SK-N-MC (cell line): Measurements from ENCODE around the gene DAAM1.

ENCODE experiments used
- DNase-seq: peaks from one replicate; pipeline ENCODE4 v3.0.0-alpha.2; 2011; ENCODE audit warnings: low read depth, low spot score
- H3K27ac ChIP-seq: fragments of 200-600 bp; sonication (generic); 2 replicates; pipeline ENCODE4 v1.5.1; 2016; ENCODE audit warnings: mixed run types
- H3K36me3 ChIP-seq: fragments of 200-600 bp; sonication (generic); 2 replicates; pipeline ENCODE4 v1.6.1; 2017; ENCODE audit warnings: antibody characterized with exemption, low read length, mixed read lengths; ENCODE audit not compliant: insufficient read depth
- H3K4me3 ChIP-seq: fragments of 200-600 bp; sonication (generic); 2 replicates; pipeline ENCODE4 v1.5.1; 2016
- H3K9ac ChIP-seq: fragments of 200-600 bp; sonication (generic); 2 replicates; pipeline ENCODE4 v1.8.0; 2017; ENCODE audit warnings: mixed run types, mixed read lengths; ENCODE audit not compliant: insufficient read length
- H3K9me3 ChIP-seq: fragments of 200-600 bp; sonication (generic); 2 replicates; pipeline ENCODE4 v1.6.1; 2017; ENCODE audit warnings: low read depth, mild to moderate bottlenecking, antibody characterized with exemption, low read length, moderate library complexity, mixed read lengths
- EZH2 ChIP-seq: fragments of 200-600 bp; sonication (generic); IDR thresholded peaks from one replicate; pipeline ENCODE4 v1.6.1; 2017; ENCODE audit warnings: antibody characterized with exemption
- FOXP2 ChIP-seq: optimal IDR thresholded peaks from 2 replicates; pipeline ENCODE3; 2011; ENCODE audit warnings: mild to moderate bottlenecking, moderate library complexity; ENCODE audit not compliant: insufficient read depth; ENCODE audit errors: extremely low read length, control extremely low read depth
- POLR2AphosphoS5 ChIP-seq: IDR thresholded peaks from 2 replicates; pipeline ENCODE4 v1.6.1; 2012; ENCODE audit warnings: mild to moderate bottlenecking, low read depth, low read length, borderline replicate concordance

The DAAM1 gene

DNA sequence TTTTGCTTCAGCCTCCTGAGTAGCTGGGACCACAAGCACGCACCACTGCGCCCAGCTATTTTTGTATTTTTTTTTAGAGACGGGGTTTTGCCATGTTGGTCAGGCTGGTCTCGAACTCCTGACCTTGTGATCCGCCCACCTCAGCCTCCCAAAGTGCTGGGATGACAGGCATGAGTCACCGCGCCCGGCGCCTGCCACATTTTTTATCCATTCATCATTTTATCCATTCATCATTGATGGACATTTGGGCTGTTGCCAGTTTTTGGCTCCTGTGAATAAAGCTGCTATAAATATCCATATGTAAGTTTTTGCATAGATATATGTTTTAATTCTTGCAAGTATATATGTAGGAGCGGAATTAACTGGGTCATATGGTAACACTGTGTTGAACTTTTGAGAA lies 79.5 kb downstream of the DAAM1 start:
- Histone ChIP-seq H3K27ac (no peak overlapping the region), H3K9ac (no peak overlapping the region), H3K4me3 (no peak overlapping the region), H3K36me3 (no peaks in the 10 kb centered on the region), H3K9me3 (no peaks in the 10 kb centered on the region)
- TF ChIP-seq POLR2AphosphoS5, result no peak
- TF ChIP-seq EZH2, result no peak
- no peak for TF ChIP-seq FOXP2
- no peak for DNase-seq

DNA sequence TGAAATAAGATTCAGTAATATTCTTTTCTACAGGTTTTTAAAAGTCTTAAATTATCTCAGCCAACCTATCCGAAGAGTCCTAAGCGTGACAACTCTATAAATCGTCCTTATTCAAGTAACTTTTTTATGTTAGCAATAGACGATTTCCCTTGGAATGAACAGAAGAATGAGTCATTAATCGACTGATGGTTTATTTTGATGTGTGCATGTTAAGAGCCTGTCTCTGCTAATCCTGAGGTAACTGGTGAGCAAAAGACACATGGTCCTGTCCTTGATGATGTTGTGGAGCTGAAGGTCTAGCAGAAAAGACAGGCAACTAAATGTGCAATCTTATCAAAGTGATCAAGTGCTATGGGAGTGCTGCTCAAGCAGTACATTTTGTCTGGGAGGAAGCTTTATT lies 80.4 kb downstream of the DAAM1 start:
- no peak for TF ChIP-seq FOXP2
- no peak for TF ChIP-seq EZH2
- no peak for TF ChIP-seq POLR2AphosphoS5
- no peaks in the 10 kb centered on the region for H3K36me3 ChIP-seq
- H3K27ac ChIP-seq, result no peak overlapping the region
- H3K9me3 ChIP-seq, result no peaks in the 10 kb centered on the region
- DNase-seq, result no peak
- H3K9ac ChIP-seq, result no peak overlapping the region
- H3K4me3 ChIP-seq, result no peak overlapping the region

DNA sequence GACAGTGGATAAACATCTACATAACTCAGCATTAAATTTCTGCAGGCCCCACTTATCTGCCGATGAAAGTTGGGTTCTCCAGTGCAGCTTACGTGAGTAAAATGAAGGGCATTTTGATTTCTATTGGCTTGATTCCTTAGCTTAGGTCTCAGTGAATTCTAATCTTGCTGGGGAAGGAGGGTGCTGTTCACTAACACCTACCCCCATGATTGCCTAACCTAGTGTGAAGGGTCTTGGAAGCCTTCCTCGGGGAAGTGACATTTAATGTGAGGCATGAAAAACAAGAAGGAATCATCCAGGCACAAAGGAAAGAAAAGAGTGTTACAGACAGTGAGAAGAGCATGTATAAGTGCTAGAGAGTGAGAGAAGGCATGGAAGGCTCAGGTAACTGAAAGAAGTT lies 81.0 kb downstream of the DAAM1 start:
- Histone ChIP-seq H3K27ac (no peak overlapping the region), H3K4me3 (no peak overlapping the region), H3K9me3 (no peaks in the 10 kb centered on the region), H3K36me3 (no peaks in the 10 kb centered on the region), H3K9ac (no peak overlapping the region)
- TF ChIP-seq FOXP2 (no peak), POLR2AphosphoS5 (no peak), EZH2 (no peak)
- no peak for DNase-seq

DNA sequence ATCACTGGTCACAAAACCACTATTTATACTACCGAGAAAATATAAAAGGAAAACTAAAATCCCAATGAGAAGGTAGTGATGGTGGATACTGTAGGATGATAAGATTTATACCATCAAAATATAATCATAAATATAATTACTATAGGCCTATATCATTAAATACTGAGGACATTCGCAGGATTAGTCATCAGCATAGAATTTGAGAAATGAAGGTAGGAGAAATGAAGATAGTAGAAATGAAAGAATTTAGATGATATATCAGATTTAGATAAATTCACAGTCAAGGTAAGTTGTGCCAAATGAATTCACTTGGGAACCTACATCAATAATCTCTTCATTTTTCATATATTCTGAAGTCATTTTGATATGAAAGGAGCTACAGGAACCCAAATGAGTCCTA lies 82.8 kb downstream of the DAAM1 start:
- H3K36me3 ChIP-seq, result no peaks in the 10 kb centered on the region
- H3K27ac ChIP-seq, result no peak overlapping the region
- TF ChIP-seq FOXP2, result no peak
- no peak for TF ChIP-seq POLR2AphosphoS5
- no peak for TF ChIP-seq EZH2
- no peak for DNase-seq
- H3K9me3 ChIP-seq, result no peaks in the 10 kb centered on the region
- no peak overlapping the region for H3K4me3 ChIP-seq
- H3K9ac ChIP-seq, result no peak overlapping the region

DNA sequence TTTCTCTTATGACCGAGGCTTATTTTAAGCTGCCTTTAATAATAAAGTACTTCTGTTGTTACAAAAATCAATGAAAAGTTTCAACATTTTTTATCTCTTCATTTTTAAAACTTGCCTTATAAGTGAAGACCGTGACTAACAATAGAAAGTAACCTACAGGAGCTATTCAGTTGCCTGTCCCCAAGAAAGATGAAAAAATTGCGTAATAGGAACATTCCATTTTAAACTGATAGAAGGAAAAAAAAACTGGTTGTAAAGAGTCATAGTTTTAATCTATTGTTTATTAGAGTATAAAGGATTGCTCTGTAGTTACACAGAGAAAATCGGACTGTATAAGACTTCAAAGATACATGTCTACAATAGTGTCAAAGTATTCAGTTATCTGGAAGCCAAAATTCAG lies 83.3 kb downstream of the DAAM1 start:
- no peak overlapping the region for H3K9ac ChIP-seq
- TF ChIP-seq POLR2AphosphoS5, result no peak
- TF ChIP-seq EZH2, result no peak
- no peak for TF ChIP-seq FOXP2
- no peak overlapping the region for H3K27ac ChIP-seq
- no peaks in the 10 kb centered on the region for H3K36me3 ChIP-seq
- DNase-seq, result no peak
- no peak overlapping the region for H3K4me3 ChIP-seq
- H3K9me3 ChIP-seq, result no peaks in the 10 kb centered on the region

DNA sequence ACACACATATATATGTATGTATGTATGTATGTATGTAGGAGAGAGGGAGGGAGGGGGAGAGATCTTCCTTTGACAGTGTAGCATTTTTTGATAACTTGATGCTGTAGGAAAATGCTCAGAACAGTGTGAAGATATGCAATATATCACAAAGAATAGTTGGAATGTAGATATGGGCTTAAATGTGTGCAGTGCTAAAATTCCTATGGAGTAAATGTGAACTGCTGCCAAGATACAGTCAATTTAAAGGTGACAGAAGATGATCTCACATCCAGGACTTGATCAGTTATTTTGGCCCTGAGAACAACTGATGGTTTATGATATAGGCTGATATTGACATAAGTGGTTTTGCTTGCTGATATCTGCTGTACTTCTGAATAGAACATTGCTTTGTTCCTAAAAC lies 84.2 kb downstream of the DAAM1 start:
- H3K36me3 ChIP-seq, result no peaks in the 10 kb centered on the region
- no peak overlapping the region for H3K27ac ChIP-seq
- H3K4me3 ChIP-seq, result no peak overlapping the region
- no peaks in the 10 kb centered on the region for H3K9me3 ChIP-seq
- TF ChIP-seq EZH2, result no peak
- no peak for TF ChIP-seq FOXP2
- no peak for TF ChIP-seq POLR2AphosphoS5
- no peak for DNase-seq
- no peak overlapping the region for H3K9ac ChIP-seq

DNA sequence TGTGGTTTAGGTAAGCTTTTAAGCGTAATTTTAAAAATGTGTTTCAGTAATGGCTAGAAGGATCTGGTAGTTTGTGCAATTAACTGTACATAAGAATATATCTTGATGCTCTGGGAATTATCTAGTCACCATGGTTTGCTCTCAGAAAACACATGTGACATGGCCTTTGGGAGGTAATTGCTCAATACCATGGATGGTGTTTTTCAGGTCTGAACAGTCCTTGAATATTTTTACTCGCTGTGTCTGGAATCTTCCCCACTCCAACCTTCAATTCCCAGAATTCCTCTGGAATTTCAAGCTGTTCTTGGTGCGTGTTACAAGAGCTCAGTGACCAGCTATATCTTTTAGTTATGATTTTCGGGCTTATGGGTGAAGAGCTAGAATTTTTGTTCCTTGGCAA lies 85.3 kb downstream of the DAAM1 start:
- no peaks in the 10 kb centered on the region for H3K9me3 ChIP-seq
- no peaks in the 10 kb centered on the region for H3K36me3 ChIP-seq
- DNase-seq, result no peak
- no peak overlapping the region for H3K27ac ChIP-seq
- TF ChIP-seq EZH2 (no peak), FOXP2 (no peak), POLR2AphosphoS5 (no peak)
- no peak overlapping the region for H3K9ac ChIP-seq
- no peak overlapping the region for H3K4me3 ChIP-seq

DNA sequence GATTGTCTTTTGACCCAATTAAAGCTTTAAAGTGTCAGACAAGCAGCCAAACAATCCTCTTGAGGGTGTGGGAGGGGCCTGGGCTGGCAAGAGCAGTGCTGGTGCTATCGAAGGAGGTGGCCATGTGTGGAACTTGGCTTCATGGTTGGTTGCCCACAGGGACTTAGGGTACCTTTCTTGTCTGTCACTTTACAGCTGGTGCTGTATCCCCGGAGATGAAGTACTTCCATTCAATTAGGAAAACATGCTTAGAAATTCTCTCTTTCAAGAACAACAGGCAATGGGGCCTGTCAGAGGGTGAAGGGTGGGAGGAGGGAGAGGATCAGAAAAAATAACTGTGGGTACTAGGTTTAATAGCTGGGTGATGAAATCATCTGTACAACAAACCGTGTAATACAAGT lies 86.5 kb downstream of the DAAM1 start:
- no peak overlapping the region for H3K4me3 ChIP-seq
- no peak for DNase-seq
- TF ChIP-seq POLR2AphosphoS5 (no peak), EZH2 (no peak), FOXP2 (no peak)
- H3K27ac ChIP-seq, result no peak overlapping the region
- H3K9ac ChIP-seq, result no peak overlapping the region
- H3K36me3 ChIP-seq, result no peaks in the 10 kb centered on the region
- no peaks in the 10 kb centered on the region for H3K9me3 ChIP-seq

DNA sequence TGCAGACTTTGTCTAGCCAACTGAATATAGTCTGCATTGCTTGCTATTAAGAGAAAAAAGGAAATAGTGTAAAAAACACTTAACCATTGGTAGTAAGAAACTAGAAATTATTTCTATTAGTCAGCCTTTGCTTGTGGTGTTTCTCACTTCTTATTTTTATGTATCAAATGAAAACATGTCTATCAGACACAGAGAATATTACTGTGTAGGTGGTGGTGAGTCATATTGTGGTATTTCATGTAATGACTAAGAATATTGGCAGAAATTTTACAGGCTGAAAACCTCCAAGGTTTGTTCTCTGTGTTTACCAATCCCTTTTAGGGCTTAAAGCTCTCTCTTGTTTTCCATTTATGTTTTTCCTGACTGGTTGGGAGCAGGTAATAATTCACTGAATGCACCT lies 87.2 kb downstream of the DAAM1 start:
- H3K4me3 ChIP-seq, result no peak overlapping the region
- H3K27ac ChIP-seq, result no peak overlapping the region
- H3K9me3 ChIP-seq, result no peaks in the 10 kb centered on the region
- no peak for TF ChIP-seq EZH2
- no peak for TF ChIP-seq POLR2AphosphoS5
- TF ChIP-seq FOXP2, result no peak
- DNase-seq, result no peak
- no peaks in the 10 kb centered on the region for H3K36me3 ChIP-seq
- H3K9ac ChIP-seq, result no peak overlapping the region

DNA sequence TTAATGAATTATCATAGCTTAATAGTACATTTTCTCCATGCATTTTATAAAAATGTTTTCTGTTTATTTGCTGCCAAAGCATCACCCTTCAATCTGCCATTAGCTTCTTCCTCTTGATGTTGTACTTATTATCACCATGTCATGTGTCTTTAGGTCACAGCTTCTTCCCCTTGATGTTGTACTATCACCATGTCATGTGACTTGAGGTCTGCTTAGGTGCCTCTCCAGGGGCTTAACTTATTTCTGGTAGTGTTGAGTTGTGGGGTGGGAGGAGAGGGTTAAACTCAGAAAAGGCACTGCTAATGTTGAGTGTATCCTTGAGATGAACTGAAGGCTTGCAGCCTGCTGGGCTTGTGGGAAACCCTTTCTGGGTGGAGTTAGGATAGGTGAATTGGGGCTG lies 87.8 kb downstream of the DAAM1 start:
- no peak for TF ChIP-seq POLR2AphosphoS5
- TF ChIP-seq FOXP2, result no peak
- TF ChIP-seq EZH2, result no peak
- Histone ChIP-seq H3K9me3 (no peaks in the 10 kb centered on the region), H3K27ac (no peak overlapping the region), H3K4me3 (no peak overlapping the region), H3K9ac (no peak overlapping the region), H3K36me3 (no peaks in the 10 kb centered on the region)
- no peak for DNase-seq
